HEK293 (cell line): Measurements from ENCODE around the gene BATF3.

Source experiments
- BCL11B ChIP-seq: fragments of 450-650 bp; formaldehyde crosslinking; IDR thresholded peaks from 2 replicates; pipeline ENCODE4 v1.5.1; 2016; ENCODE audit warnings: low read depth, missing biosample characterization, missing genetic modification characterization
- FEZF1 ChIP-seq: fragments of 450-650 bp; formaldehyde crosslinking; IDR thresholded peaks from 2 replicates; pipeline ENCODE4 v1.5.1; 2016; ENCODE audit warnings: missing biosample characterization, missing genetic modification characterization
- GLI2 ChIP-seq: fragments of 450-650 bp; formaldehyde crosslinking; IDR thresholded peaks from 2 replicates; pipeline ENCODE4; 2017; ENCODE audit warnings: missing biosample characterization, missing genetic modification characterization, low read depth, borderline replicate concordance
- GLI4 ChIP-seq: fragments of 450-650 bp; formaldehyde crosslinking; IDR thresholded peaks from 2 replicates; pipeline ENCODE4 v1.5.1; 2016; ENCODE audit warnings: missing biosample characterization, missing genetic modification characterization
- HIC1 ChIP-seq: fragments of 450-650 bp; formaldehyde crosslinking; IDR thresholded peaks from 2 replicates; pipeline ENCODE4 v1.5.1; 2016; ENCODE audit warnings: missing biosample characterization, missing genetic modification characterization
- SP7 ChIP-seq: fragments of 450-650 bp; formaldehyde crosslinking; IDR thresholded peaks from 2 replicates; pipeline ENCODE4 v1.5.1; 2016; ENCODE audit warnings: missing biosample characterization, missing genetic modification characterization
- TSHZ1 ChIP-seq: fragments of 450-650 bp; formaldehyde crosslinking; IDR thresholded peaks from 2 replicates; pipeline ENCODE4 v1.5.1; 2016; ENCODE audit warnings: missing biosample characterization, missing genetic modification characterization, borderline replicate concordance
- ZBTB17 ChIP-seq: fragments of 450-650 bp; formaldehyde crosslinking; IDR thresholded peaks from 2 replicates; pipeline ENCODE4 v1.5.1; 2016; ENCODE audit warnings: missing biosample characterization, missing genetic modification characterization
- ZBTB20 ChIP-seq: fragments of 450-650 bp; formaldehyde crosslinking; IDR thresholded peaks from 2 replicates; pipeline ENCODE4 v1.5.1; 2016; ENCODE audit warnings: missing biosample characterization, missing genetic modification characterization
- ZFP3 ChIP-seq: fragments of 450-650 bp; formaldehyde crosslinking; IDR thresholded peaks from 2 replicates; pipeline ENCODE4 v1.5.1; 2016; ENCODE audit warnings: low read depth, missing biosample characterization, missing genetic modification characterization
- ZFP37 ChIP-seq: fragments of 450-650 bp; formaldehyde crosslinking; IDR thresholded peaks from 2 replicates; pipeline ENCODE4 v1.5.1; 2016; ENCODE audit warnings: missing biosample characterization, missing genetic modification characterization
- ZNF10 ChIP-seq: fragments of 450-650 bp; formaldehyde crosslinking; IDR thresholded peaks from 2 replicates; pipeline ENCODE4 v1.5.1; 2017; ENCODE audit warnings: missing biosample characterization, missing genetic modification characterization
- ZNF112 ChIP-seq: fragments of 450-650 bp; formaldehyde crosslinking; IDR thresholded peaks from 2 replicates; pipeline ENCODE4 v1.5.0; 2017; ENCODE audit warnings: missing biosample characterization, missing genetic modification characterization
- ZNF121 ChIP-seq: fragments of 450-650 bp; formaldehyde crosslinking; IDR thresholded peaks from 2 replicates; pipeline ENCODE4 v1.5.1; 2016; ENCODE audit warnings: missing biosample characterization, missing genetic modification characterization
- ZNF16 ChIP-seq: fragments of 450-650 bp; formaldehyde crosslinking; IDR thresholded peaks from 2 replicates; pipeline ENCODE4 v1.5.1; 2016; ENCODE audit warnings: low read depth, missing biosample characterization, missing genetic modification characterization
- ZNF214 ChIP-seq: fragments of 450-650 bp; formaldehyde crosslinking; IDR thresholded peaks from 2 replicates; pipeline ENCODE4 v1.5.1; 2017; ENCODE audit warnings: missing biosample characterization, mild to moderate bottlenecking, missing genetic modification characterization, borderline replicate concordance
- ZNF311 ChIP-seq: fragments of 450-650 bp; formaldehyde crosslinking; IDR thresholded peaks from 2 replicates; pipeline ENCODE4 v1.5.1; 2017; ENCODE audit warnings: missing biosample characterization, missing genetic modification characterization, borderline replicate concordance
- ZNF366 ChIP-seq: fragments of 450-650 bp; formaldehyde crosslinking; conservative IDR thresholded peaks from 2 replicates; pipeline ENCODE4 v1.5.1; 2016; ENCODE audit warnings: missing biosample characterization, missing genetic modification characterization
- ZNF391 ChIP-seq: fragments of 450-650 bp; formaldehyde crosslinking; IDR thresholded peaks from 2 replicates; pipeline ENCODE4 v1.5.1; 2016; ENCODE audit warnings: low read depth, missing biosample characterization, missing genetic modification characterization, borderline replicate concordance
- ZNF580 ChIP-seq: fragments of 450-650 bp; formaldehyde crosslinking; IDR thresholded peaks from 2 replicates; pipeline ENCODE4 v1.5.1; 2016; ENCODE audit warnings: missing biosample characterization, missing genetic modification characterization
- ZNF600 ChIP-seq: fragments of 450-650 bp; formaldehyde crosslinking; IDR thresholded peaks from 2 replicates; pipeline ENCODE4 v1.5.1; 2016; ENCODE audit warnings: missing biosample characterization, missing genetic modification characterization
- ZNF610 ChIP-seq: fragments of 450-650 bp; formaldehyde crosslinking; IDR thresholded peaks from 2 replicates; pipeline ENCODE4 v1.5.1; 2016; ENCODE audit warnings: missing biosample characterization, missing genetic modification characterization, borderline replicate concordance
- ZNF660 ChIP-seq: fragments of 450-650 bp; IDR thresholded peaks from 2 replicates; pipeline ENCODE4 v1.5.1; 2018; ENCODE audit warnings: missing biosample characterization, mild to moderate bottlenecking, missing genetic modification characterization
- ZNF670 ChIP-seq: fragments of 450-650 bp; formaldehyde crosslinking; IDR thresholded peaks from 2 replicates; pipeline ENCODE4 v1.5.1; 2016; ENCODE audit warnings: missing biosample characterization, missing genetic modification characterization, low read depth
- ZNF776 ChIP-seq: fragments of 450-650 bp; formaldehyde crosslinking; IDR thresholded peaks from 2 replicates; pipeline ENCODE4 v1.5.0; 2017; ENCODE audit warnings: missing biosample characterization, missing genetic modification characterization, borderline replicate concordance
- ZNF792 ChIP-seq: fragments of 450-650 bp; formaldehyde crosslinking; IDR thresholded peaks from 2 replicates; pipeline ENCODE4 v1.5.1; 2016; ENCODE audit warnings: missing biosample characterization, missing genetic modification characterization
- ZSCAN16 ChIP-seq: fragments of 450-650 bp; formaldehyde crosslinking; IDR thresholded peaks from 2 replicates; pipeline ENCODE4 v1.5.1; 2016; ENCODE audit warnings: missing biosample characterization, missing genetic modification characterization
- ZSCAN5A ChIP-seq: fragments of 450-650 bp; formaldehyde crosslinking; IDR thresholded peaks from 2 replicates; pipeline ENCODE4 v1.5.1; 2016; ENCODE audit warnings: missing biosample characterization, missing genetic modification characterization
- TF ChIP-seq, protein P1 (sequence below): fragments of 450-650 bp; formaldehyde crosslinking; IDR thresholded peaks from 2 replicates; pipeline ENCODE4 v1.5.1; 2016; ENCODE audit warnings: missing biosample characterization, missing genetic modification characterization
- TF ChIP-seq, protein P2 (sequence below): fragments of 450-650 bp; formaldehyde crosslinking; IDR thresholded peaks from 2 replicates; pipeline ENCODE4 v1.5.1; 2016; ENCODE audit warnings: missing biosample characterization, missing genetic modification characterization

BATF3 gene

DNA sequence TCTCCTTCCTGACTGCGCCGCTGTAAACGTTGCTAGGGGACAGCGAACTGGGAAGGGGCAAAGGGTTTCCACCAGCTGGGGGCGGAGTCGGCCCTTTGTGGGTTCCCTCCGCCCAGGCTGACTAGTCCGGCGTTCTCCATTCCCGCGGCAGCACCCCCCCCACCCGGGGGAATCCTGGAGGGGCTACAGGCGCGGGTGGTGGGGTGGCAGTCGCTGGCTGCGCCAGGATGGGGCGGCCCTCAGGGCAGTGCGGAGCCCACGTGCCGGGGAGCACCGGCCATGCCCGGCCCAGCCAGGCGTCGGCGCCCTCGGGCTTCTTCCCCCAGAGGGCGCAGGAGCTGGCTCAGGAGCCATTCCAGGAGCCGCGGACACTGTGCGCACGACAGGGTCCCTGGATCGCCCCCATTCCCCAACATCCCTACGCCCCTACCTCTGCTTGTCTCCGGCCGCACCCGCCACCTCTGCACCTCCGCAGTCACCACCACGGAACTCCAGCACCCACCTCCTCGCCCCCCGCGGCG is 476 bp downstream of the BATF3 start (continued):
- peak; percentile 88 for TF ChIP-seq GLI4 (tag by site-specific recombination)
- TF ChIP-seq ZNF580 = 0 out of 2 replicates have a peak, but pooled peaks have one; percentile 51
- peak; percentile 56; the same call in 1 of the 2 replicates for TF ChIP-seq ZNF792
- TF ChIP-seq ZNF112 (tag by site-specific recombination) = no peak
- no peak for TF ChIP-seq ZNF670 (tag by site-specific recombination)
- TF ChIP-seq BCL11B (tag by site-specific recombination) = peak; percentile 54; the same call in 1 of the 2 replicates
- TF ChIP-seq, protein P1, sequence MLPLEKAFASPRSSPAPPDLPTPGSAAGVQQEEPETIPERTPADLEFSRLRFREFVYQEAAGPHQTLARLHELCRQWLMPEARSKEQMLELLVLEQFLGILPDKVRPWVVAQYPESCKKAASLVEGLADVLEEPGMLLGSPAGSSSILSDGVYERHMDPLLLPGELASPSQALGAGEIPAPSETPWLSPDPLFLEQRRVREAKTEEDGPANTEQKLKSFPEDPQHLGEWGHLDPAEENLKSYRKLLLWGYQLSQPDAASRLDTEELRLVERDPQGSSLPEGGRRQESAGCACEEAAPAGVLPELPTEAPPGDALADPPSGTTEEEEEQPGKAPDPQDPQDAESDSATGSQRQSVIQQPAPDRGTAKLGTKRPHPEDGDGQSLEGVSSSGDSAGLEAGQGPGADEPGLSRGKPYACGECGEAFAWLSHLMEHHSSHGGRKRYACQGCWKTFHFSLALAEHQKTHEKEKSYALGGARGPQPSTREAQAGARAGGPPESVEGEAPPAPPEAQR (tag by site-specific recombination) = no peak; the same call in 1 of the 2 replicates
- peak; percentile 55; the same call in 1 of the 2 replicates for TF ChIP-seq ZNF660 (tag by site-specific recombination)
- TF ChIP-seq ZNF600 (tag by site-specific recombination) = peak; percentile 92
- TF ChIP-seq ZNF121 = 0 out of 2 replicates have a peak, but pooled peaks have one; percentile 8
- no peak for TF ChIP-seq ZNF214 (tag by site-specific recombination)
- TF ChIP-seq ZNF366 (tag by site-specific recombination) = no peak
- no peak for TF ChIP-seq ZNF16
- peak; percentile 72; the same call in 1 of the 2 replicates for TF ChIP-seq ZNF391 (tag by site-specific recombination)
- TF ChIP-seq ZSCAN16 (tag by site-specific recombination) = no peak
- TF ChIP-seq, protein P2, sequence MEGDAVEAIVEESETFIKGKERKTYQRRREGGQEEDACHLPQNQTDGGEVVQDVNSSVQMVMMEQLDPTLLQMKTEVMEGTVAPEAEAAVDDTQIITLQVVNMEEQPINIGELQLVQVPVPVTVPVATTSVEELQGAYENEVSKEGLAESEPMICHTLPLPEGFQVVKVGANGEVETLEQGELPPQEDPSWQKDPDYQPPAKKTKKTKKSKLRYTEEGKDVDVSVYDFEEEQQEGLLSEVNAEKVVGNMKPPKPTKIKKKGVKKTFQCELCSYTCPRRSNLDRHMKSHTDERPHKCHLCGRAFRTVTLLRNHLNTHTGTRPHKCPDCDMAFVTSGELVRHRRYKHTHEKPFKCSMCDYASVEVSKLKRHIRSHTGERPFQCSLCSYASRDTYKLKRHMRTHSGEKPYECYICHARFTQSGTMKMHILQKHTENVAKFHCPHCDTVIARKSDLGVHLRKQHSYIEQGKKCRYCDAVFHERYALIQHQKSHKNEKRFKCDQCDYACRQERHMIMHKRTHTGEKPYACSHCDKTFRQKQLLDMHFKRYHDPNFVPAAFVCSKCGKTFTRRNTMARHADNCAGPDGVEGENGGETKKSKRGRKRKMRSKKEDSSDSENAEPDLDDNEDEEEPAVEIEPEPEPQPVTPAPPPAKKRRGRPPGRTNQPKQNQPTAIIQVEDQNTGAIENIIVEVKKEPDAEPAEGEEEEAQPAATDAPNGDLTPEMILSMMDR (tag by site-specific recombination) = peak; percentile 97
- TF ChIP-seq SP7 (tag by site-specific recombination) = peak; percentile 69
- peak; percentile 93 for TF ChIP-seq ZSCAN5A (tag by site-specific recombination)
- TF ChIP-seq ZFP37 = peak; percentile 63
- TF ChIP-seq ZBTB17 (tag by site-specific recombination) = peak; percentile 46; the same call in 1 of the 2 replicates
- TF ChIP-seq HIC1 (tag by site-specific recombination) = peak; percentile 92
- no peak for TF ChIP-seq ZNF776 (tag by site-specific recombination)
- TF ChIP-seq ZBTB20 (tag by site-specific recombination) = peak; percentile 100
- no peak for TF ChIP-seq ZNF10 (tag by site-specific recombination)
- no peak for TF ChIP-seq ZNF610 (tag by site-specific recombination)
- no peak for TF ChIP-seq TSHZ1 (tag by site-specific recombination)
- no peak for TF ChIP-seq ZFP3 (tag by site-specific recombination)
- no peak for TF ChIP-seq GLI2 (tag by site-specific recombination)
- no peak for TF ChIP-seq ZNF311 (tag by site-specific recombination)
- peak; percentile 31; the same call in 1 of the 2 replicates for TF ChIP-seq FEZF1 (tag by site-specific recombination)
